ENCODE measurements around the gene TUBA1C. TPM values are rescaled to one million over a fixed set of nuclear protein-coding genes. Genes with fewer than 3 reads are reported as not detected.
"Not testable (repeated sequence)": the region's sequence is repeated elsewhere in the genome, so short reads cannot be mapped to it uniquely, and the experiment has no call there.

Gene TUBA1C
- total RNA-seq, 1 experiment from 2014 or later: 1,698 TPM

DNA sequence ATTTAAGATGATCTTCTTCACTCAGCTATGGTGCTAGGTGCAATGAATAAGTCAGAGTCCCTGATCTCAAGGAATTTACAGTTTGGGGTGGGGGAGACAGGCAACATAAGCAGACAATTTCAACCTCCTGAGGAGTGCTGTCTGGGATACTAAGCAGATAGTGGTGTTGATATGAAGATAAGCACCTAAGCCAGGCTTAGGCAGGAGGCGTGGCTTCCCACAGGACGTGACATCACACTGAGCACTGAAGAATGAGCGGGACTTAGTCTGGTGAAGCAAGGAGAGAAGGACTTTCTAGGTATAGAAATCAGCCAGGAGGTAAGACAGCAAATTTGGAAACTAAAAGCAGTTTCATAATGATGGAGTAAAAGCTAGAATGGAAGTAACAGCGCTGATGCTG lies 36.9 kb downstream of the TUBA1C start:
- no peak for DNase-seq
- H3K27me3 ChIP-seq (ENCODE audit: control insufficient read depth, insufficient read depth, low read length): peaks cover 24% of the 10 kb centered on the region
- H3K4me3 ChIP-seq (ENCODE audit: insufficient read depth, low read depth, low read length): no peak overlapping the region
- no peaks in the 10 kb centered on the region for H3K36me3 ChIP-seq (replicated peaks; ENCODE audit: control insufficient read depth, insufficient read depth, low read length)

DNA sequence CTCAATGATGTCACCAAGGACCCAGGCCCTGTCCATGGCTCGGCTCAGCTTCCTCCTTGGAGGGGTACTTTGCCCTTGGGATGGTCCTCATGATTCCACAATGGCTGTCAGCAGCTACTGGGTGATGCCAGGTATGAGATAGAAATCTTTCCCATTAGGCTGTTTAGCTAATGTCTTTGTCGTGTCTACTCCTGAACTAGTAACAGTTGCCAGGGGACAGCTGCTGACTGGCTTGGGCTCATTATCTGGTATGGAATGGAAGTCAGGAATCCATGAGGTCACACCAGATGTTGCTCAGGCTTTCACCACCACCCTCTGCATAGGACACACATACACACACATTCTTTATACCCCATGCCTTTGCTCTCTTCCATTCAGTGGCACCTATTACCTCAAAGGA lies 39.3 kb downstream of the TUBA1C start:
- Histone ChIP-seq H3K27me3 (ENCODE audit: control insufficient read depth, insufficient read depth, low read length) (peaks cover 4% of the 10 kb centered on the region), H3K36me3 (replicated peaks; ENCODE audit: control insufficient read depth, insufficient read depth, low read length) (no peaks in the 10 kb centered on the region), H3K4me3 (ENCODE audit: insufficient read depth, low read depth, low read length) (no peak overlapping the region)
- no peak for DNase-seq

DNA sequence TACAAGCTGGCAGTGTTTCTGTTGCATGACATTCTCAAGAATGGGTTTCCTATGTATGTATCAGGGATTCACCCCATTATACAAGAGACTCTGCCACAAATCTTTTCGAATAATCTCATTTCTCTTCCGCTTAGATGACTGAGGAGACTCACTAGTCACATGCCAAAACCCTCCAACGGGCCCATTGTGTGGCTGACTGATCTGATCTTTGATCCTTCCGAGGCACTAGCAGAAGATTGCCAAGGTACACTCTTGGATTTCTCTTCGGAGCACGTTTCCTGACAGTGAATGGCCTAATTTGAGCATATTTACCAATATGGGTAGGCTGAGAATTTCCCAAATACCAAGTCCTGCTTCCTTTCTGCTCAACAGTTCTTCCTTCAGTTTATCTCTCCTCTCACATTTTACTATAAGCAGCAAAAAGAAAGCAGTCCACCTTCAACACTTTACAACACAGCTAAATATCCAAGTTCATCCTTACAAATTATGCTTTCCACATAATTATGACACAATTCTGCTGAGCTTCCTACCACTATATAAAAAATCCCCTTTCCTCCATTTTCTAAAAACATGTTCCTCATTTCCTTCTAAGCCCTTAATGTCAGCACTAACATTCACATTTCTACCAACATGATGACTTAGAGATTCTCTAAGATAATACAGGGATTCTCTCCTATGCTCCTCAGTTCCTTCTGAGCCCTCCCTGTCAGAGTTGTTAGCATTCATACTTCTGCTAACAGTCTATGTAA lies 41.1 kb downstream of the TUBA1C start:
- H3K4me3 ChIP-seq (ENCODE audit: insufficient read depth, low read depth, low read length): no peak overlapping the region
- peaks cover 4% of the 10 kb centered on the region for H3K27me3 ChIP-seq (ENCODE audit: control insufficient read depth, insufficient read depth, low read length)
- H3K36me3 ChIP-seq (replicated peaks; ENCODE audit: control insufficient read depth, insufficient read depth, low read length): no peaks in the 10 kb centered on the region
- DNase-seq: no peak

DNA sequence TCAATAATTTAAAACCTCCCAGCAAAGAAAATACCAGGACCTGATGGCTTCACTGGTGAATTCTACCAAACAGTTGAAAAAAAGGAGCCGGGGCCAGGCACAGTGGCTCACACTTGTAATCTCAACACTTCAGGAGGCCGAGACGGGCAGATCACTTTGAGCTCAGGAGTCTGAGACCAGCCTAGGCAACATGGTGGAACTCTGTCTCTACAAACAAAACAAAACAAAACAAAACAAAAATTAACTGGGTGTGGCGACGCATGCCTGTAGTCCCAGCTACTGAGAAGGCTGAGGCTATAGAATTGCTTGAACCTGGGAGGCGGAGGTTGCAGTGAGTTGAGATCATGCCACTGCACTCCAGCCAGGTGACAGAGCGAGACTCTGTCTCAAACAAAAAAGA lies 44.5 kb downstream of the TUBA1C start:
- Histone ChIP-seq H3K36me3 (replicated peaks; ENCODE audit: control insufficient read depth, insufficient read depth, low read length) (no peaks in the 10 kb centered on the region), H3K27me3 (ENCODE audit: control insufficient read depth, insufficient read depth, low read length) (no peaks in the 10 kb centered on the region), H3K4me3 (ENCODE audit: insufficient read depth, low read depth, low read length) (no peak overlapping the region)
- no peak for DNase-seq

DNA sequence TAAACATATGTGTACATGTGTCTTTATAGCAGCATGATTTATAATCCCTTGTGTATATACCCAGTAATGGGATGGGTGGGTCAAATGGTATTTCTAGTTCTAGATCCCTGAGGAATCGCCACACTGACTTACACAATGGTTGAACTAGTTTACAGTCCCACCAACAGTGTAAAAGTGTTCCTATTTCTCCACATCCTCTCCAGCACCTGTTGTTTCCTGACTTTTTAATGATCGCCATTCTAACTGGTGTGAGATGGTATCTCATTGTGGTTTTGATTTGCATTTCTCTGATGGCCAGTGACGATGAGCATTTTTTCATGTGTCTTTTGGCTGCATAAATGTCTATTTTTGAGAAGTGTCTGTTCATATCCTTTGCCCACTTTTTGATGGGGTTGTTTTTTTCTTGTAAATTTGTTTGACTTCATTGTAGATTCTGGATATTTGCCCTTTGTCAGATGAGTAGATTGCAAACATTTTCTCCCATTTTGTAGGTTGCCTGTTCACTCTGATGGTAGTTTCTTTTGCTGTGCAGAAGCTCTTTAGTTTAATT lies 45.6 kb downstream of the TUBA1C start:
- not testable (repeated sequence) for H3K4me3 ChIP-seq (ENCODE audit: insufficient read depth, low read depth, low read length); DNase-seq; H3K36me3 ChIP-seq (replicated peaks; ENCODE audit: control insufficient read depth, insufficient read depth, low read length); H3K27me3 ChIP-seq (ENCODE audit: control insufficient read depth, insufficient read depth, low read length)

DNA sequence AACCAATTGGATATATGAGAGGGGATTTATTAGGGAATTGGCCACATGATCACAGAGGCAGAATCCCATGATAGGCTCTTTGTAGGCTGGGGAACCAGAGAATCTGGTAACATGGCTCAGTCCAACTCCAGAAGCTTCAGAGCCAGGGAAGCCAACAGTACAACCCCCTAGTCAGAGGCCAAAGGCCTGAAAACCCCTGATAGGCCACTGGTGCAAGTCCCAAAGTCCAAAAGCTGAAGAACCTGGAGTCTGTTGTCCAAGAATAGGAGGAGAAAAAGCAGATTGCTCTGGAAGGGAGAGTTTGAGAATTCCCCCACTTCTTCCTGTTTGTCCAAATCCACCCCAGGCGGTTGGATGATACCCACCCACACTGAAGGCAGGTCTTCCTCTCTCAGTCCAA lies 49.9 kb downstream of the TUBA1C start:
- Histone ChIP-seq H3K27me3 (ENCODE audit: control insufficient read depth, insufficient read depth, low read length) (no peaks in the 10 kb centered on the region), H3K36me3 (replicated peaks; ENCODE audit: control insufficient read depth, insufficient read depth, low read length) (no peaks in the 10 kb centered on the region), H3K4me3 (ENCODE audit: insufficient read depth, low read depth, low read length) (no peak overlapping the region)
- DNase-seq: no peak

DNA sequence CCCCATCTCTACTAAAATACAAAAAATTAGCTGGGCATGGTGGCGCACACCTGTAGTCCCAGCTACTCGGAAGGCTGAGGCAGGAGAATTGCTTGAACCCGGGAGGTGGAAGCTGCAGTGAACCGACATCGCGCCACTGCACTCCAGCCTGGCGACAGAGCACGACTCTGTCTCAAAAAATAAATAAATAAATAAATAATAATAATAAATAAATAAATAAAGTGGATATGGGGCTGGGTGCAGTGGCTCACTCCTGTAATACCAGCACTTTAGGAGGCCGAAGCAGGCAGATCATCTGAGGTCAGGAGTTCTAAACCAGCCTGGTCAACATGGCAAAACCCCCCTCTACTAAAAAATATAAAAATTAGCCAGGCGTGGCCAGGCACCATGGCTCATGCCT lies 52.2 kb downstream of the TUBA1C start:
- not testable (repeated sequence) for H3K27me3 ChIP-seq (ENCODE audit: control insufficient read depth, insufficient read depth, low read length)

DNA sequence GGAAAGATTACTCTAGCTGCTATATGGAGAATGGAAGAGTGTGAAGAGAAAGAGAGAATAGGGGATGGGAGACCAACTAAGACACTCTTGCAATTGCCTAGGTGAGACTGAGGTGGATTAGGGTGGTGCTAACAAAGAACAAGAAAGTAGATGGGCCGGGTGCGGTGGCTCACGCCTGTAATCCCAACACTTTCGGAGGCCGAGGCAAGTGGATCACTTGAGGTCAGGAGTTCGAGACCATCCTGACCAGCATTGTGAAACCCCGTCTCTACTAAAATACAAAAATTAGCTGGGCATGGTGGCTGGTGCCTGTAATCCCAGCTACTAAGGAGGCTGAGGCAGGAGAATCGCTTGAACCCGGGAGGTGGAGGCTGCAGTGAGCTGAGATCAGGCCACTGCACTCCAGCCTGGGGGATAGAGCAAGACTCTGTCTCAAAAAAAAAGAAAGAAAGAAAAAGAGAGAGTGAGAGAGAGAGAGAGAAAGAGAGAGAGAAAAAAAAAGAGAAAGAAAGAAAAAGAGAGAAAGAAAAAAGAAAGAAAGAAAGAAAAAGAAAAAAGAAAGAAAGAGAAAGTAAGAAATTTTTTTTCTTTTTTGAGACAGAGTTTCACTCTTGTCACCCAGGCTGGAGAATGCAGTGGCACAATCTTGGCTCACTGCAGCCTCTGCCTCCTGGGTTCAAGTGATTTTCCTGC lies 55.7 kb downstream of the TUBA1C start:
- not testable (repeated sequence) for DNase-seq; H3K27me3 ChIP-seq (ENCODE audit: control insufficient read depth, insufficient read depth, low read length); H3K36me3 ChIP-seq (replicated peaks; ENCODE audit: control insufficient read depth, insufficient read depth, low read length); H3K4me3 ChIP-seq (ENCODE audit: insufficient read depth, low read depth, low read length)

More for the DNA sequence above, 52.2 kb downstream of the TUBA1C start:
- H3K36me3 ChIP-seq (replicated peaks; ENCODE audit: control insufficient read depth, insufficient read depth, low read length); DNase-seq; H3K4me3 ChIP-seq (ENCODE audit: insufficient read depth, low read depth, low read length): not testable (repeated sequence)

DNA sequence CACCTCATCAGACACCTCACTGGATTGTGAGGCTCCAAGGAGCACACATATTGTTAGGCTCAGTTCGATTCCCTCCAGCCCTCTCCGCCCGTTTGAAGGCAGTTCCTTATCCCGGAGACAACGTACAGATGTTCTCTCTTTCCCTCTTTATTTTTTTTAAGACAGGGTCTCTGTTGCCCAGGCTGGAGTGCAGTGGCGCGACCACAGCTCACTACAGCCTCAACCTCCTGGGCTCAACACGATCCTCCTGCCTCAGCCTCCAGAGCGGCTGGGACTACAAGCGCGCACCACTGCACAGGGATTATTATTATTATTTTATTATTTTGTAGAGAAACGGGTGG lies 57.5 kb downstream of the TUBA1C start:
- DNase-seq: no peak
- peak overlapping the region; percentile 78 for H3K4me3 ChIP-seq (ENCODE audit: insufficient read depth, low read depth, low read length)
- no peaks in the 10 kb centered on the region for H3K27me3 ChIP-seq (ENCODE audit: control insufficient read depth, insufficient read depth, low read length)
- peaks cover 10% of the 10 kb centered on the region for H3K36me3 ChIP-seq (replicated peaks; ENCODE audit: control insufficient read depth, insufficient read depth, low read length)

DNA sequence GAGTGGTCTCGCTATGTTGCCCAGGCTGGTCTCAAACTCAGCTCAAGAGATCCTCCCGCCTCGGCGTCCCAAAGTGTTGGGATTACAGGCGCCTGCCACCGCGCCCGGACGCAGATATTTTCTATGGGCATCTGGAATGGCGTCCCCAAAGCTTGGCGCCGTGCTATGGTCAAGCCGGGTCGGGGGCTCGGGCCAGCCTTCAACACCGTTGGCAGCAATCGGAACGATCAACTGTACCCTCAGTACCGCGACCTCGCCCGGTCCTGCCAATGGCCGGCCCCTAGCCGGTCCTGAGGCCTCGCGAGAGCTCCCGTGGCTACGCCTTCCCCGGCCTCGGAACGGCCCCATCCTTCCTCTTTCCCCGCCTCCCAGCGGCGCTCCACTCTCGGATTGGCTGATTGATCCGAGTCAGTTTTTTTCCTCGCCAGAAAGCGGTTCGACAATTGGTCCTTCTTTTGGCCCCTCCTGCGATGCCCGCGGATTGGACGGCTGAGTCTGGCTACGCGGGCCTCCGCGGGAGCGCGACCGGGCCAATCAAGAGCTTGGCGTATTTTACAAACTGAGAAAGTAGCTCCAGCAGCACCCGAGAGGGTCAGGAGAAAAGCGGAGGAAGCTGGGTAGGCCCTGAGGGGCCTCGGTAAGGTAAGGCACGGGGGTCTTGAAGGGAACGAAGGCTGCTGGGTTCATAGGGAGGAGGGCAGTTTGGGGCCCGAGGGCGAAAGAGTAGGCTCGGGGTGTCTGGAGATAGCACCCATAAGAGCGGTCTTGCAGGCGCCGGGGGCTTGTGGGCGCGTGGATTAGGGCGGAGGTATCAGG lies 58.0 kb downstream of the TUBA1C start, which contains the start of gene TROAP:
TSS of gene TROAP (plus strand) at position 548 of the 816 bp plus-strand sequence. CDS start 354 bp downstream, outside the sequence.
- H3K36me3 ChIP-seq (replicated peaks; ENCODE audit: control insufficient read depth, insufficient read depth, low read length): peaks cover 13% of the 10 kb centered on the region

DNA sequence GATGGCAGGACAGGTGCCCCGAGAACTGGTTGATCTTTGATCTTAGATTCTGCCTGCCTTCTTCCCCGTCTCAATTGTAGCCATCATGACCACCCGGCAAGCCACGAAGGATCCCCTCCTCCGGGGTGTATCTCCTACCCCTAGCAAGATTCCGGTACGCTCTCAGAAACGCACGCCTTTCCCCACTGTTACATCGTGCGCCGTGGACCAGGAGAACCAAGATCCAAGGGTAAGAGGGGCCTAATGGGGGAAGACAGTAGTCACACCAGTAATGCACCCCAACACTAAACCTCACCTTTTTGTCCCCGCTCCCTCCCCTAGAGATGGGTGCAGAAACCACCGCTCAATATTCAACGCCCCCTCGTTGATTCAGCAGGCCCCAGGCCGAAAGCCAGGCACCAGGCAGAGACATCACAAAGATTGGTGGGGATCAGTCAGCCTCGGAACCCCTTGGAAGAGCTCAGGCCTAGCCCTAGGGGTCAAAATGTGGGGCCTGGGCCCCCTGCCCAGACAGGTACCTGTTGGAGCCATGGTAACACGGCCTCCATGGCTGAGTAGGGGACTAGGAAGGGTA lies 58.7 kb downstream of the TUBA1C start:
- Histone ChIP-seq H3K27me3 (ENCODE audit: control insufficient read depth, insufficient read depth, low read length) (no peaks in the 10 kb centered on the region), H3K36me3 (replicated peaks; ENCODE audit: control insufficient read depth, insufficient read depth, low read length) (peaks cover 13% of the 10 kb centered on the region), H3K4me3 (ENCODE audit: insufficient read depth, low read depth, low read length) (peak overlapping the region; percentile 95)
- no peak for DNase-seq

More for the DNA sequence above, 58.0 kb downstream of the TUBA1C start, which contains the start of gene TROAP:
- peak; percentile 99 for DNase-seq
- Histone ChIP-seq H3K4me3 (ENCODE audit: insufficient read depth, low read depth, low read length) (peak within 1 kb of the TSS; percentile 95), H3K27me3 (ENCODE audit: control insufficient read depth, insufficient read depth, low read length) (no peaks in the 10 kb centered on the region)
